ENCODE measurements around the gene TOP2B. TPM values are rescaled to one million over a fixed set of nuclear protein-coding genes. Genes with fewer than 3 reads are reported as not detected.

The TOP2B gene
- total and polyA plus RNA-seq, 2 donors (not counting 1 experiment from before 2014, with no cell fraction given), result 56.2 to 71.2 TPM

- Histone ChIP-seq H3K9ac (ENCODE audit: insufficient read depth, low read length) (no peak overlapping the region), H3K4me2 (ENCODE audit: extremely low read depth, insufficient read depth, low read length) (no peak overlapping the region), H4K20me1 (ENCODE audit: control insufficient read depth, extremely low read depth, insufficient read depth, low read length) (no peaks in the 10 kb centered on the region), H3K27me3 (ENCODE audit: control insufficient read depth, insufficient read depth, low read length) (no peaks in the 10 kb centered on the region), H3K4me3 (replicated peaks in 1 of 4; ENCODE audit: control extremely low read depth in 1 of 4, insufficient read depth in 1 of 4, low read depth in 3 of 4, low read length in 4 of 4) (no peak overlapping the region), H3K36me3 (ENCODE audit: control insufficient read depth, insufficient read depth, low read length) (no peaks in the 10 kb centered on the region), H2AFZ (ENCODE audit: low read length) (no peak overlapping the region), H3K79me2 (ENCODE audit: control insufficient read depth, insufficient read depth, low read length) (no peaks in the 10 kb centered on the region), H3K4me1 (ENCODE audit: control insufficient read depth, extremely low read depth, insufficient read depth, low read length) (peaks cover 3% of the 10 kb centered on the region), H3K9me3 (ENCODE audit: control insufficient read depth, insufficient read depth, low read depth, low read length) (no peaks in the 10 kb centered on the region), H3K27ac (ENCODE audit: insufficient read depth, low read length) (no peak overlapping the region)
- DNase-seq (ENCODE audit: low read depth in 2 of 2), result no peak
- TF ChIP-seq EZH2 (IDR thresholded peaks at IDR 0.05; ENCODE audit: low read length, missing control alignments) (no peak), CTCF (conservative IDR thresholded peaks at IDR 0.05 in 1 of 2, IDR thresholded peaks at IDR 0.05 in 1 of 2; ENCODE audit: low read depth in 1 of 2, low read length in 2 of 2) (no peak)
Measured at GRCh38 chr3:25576146-25576545, 88.6 kb downstream of the TOP2B start.

GRCh38 chr3:25575001-25575400 is 89.7 kb downstream of the TOP2B start:
- H3K27ac ChIP-seq (ENCODE audit: insufficient read depth, low read length), result no peak overlapping the region

GRCh38 chr3:25574172-25574765 is 90.4 kb downstream of the TOP2B start:
- TF ChIP-seq EZH2 (IDR thresholded peaks at IDR 0.05; ENCODE audit: low read length, missing control alignments), result no peak
- TF ChIP-seq CTCF (conservative IDR thresholded peaks at IDR 0.05 in 1 of 2, IDR thresholded peaks at IDR 0.05 in 1 of 2; ENCODE audit: low read depth in 1 of 2, low read length in 2 of 2), result no peak
- peaks cover 3% of the 10 kb centered on the region for H3K4me1 ChIP-seq (ENCODE audit: control insufficient read depth, extremely low read depth, insufficient read depth, low read length)
- no peak overlapping the region for H3K4me2 ChIP-seq (ENCODE audit: extremely low read depth, insufficient read depth, low read length)
- H3K4me3 ChIP-seq (replicated peaks in 1 of 4; ENCODE audit: control extremely low read depth in 1 of 4, insufficient read depth in 1 of 4, low read depth in 3 of 4, low read length in 4 of 4), result no peak overlapping the region
- no peaks in the 10 kb centered on the region for H3K9me3 ChIP-seq (ENCODE audit: control insufficient read depth, insufficient read depth, low read depth, low read length)
- no peak overlapping the region for H3K9ac ChIP-seq (ENCODE audit: insufficient read depth, low read length)
- no peak for DNase-seq (ENCODE audit: low read depth in 2 of 2)
- H4K20me1 ChIP-seq (ENCODE audit: control insufficient read depth, extremely low read depth, insufficient read depth, low read length), result no peaks in the 10 kb centered on the region
- H2AFZ ChIP-seq (ENCODE audit: low read length), result no peak overlapping the region
- no peaks in the 10 kb centered on the region for H3K27me3 ChIP-seq (ENCODE audit: control insufficient read depth, insufficient read depth, low read length)
- peak overlapping the region; percentile 69 for H3K27ac ChIP-seq (ENCODE audit: insufficient read depth, low read length)
- no peaks in the 10 kb centered on the region for H3K79me2 ChIP-seq (ENCODE audit: control insufficient read depth, insufficient read depth, low read length)
- H3K36me3 ChIP-seq (ENCODE audit: control insufficient read depth, insufficient read depth, low read length), result no peaks in the 10 kb centered on the region

More at GRCh38 chr3:25575001-25575400, 89.7 kb downstream of the TOP2B start:
- Histone ChIP-seq H3K9me3 (ENCODE audit: control insufficient read depth, insufficient read depth, low read depth, low read length) (no peaks in the 10 kb centered on the region), H3K4me1 (ENCODE audit: control insufficient read depth, extremely low read depth, insufficient read depth, low read length) (peaks cover 3% of the 10 kb centered on the region), H3K36me3 (ENCODE audit: control insufficient read depth, insufficient read depth, low read length) (no peaks in the 10 kb centered on the region), H3K4me2 (ENCODE audit: extremely low read depth, insufficient read depth, low read length) (no peak overlapping the region), H2AFZ (ENCODE audit: low read length) (no peak overlapping the region), H3K9ac (ENCODE audit: insufficient read depth, low read length) (no peak overlapping the region), H3K4me3 (replicated peaks in 1 of 4; ENCODE audit: control extremely low read depth in 1 of 4, insufficient read depth in 1 of 4, low read depth in 3 of 4, low read length in 4 of 4) (no peak overlapping the region), H3K27me3 (ENCODE audit: control insufficient read depth, insufficient read depth, low read length) (no peaks in the 10 kb centered on the region), H3K79me2 (ENCODE audit: control insufficient read depth, insufficient read depth, low read length) (no peaks in the 10 kb centered on the region), H4K20me1 (ENCODE audit: control insufficient read depth, extremely low read depth, insufficient read depth, low read length) (no peaks in the 10 kb centered on the region)
- TF ChIP-seq CTCF (conservative IDR thresholded peaks at IDR 0.05 in 1 of 2, IDR thresholded peaks at IDR 0.05 in 1 of 2; ENCODE audit: low read depth in 1 of 2, low read length in 2 of 2) (no peak), EZH2 (IDR thresholded peaks at IDR 0.05; ENCODE audit: low read length, missing control alignments) (no peak)
- no peak for DNase-seq (ENCODE audit: low read depth in 2 of 2)
